ENCODE data around the gene ZFPM1. TPM values are rescaled to one million over a fixed set of nuclear protein-coding genes. Genes with fewer than 3 reads are reported as not detected.

ZFPM1 gene
- total RNA-seq, 1 donor from 2014 or later = 6.8 TPM

DNA sequence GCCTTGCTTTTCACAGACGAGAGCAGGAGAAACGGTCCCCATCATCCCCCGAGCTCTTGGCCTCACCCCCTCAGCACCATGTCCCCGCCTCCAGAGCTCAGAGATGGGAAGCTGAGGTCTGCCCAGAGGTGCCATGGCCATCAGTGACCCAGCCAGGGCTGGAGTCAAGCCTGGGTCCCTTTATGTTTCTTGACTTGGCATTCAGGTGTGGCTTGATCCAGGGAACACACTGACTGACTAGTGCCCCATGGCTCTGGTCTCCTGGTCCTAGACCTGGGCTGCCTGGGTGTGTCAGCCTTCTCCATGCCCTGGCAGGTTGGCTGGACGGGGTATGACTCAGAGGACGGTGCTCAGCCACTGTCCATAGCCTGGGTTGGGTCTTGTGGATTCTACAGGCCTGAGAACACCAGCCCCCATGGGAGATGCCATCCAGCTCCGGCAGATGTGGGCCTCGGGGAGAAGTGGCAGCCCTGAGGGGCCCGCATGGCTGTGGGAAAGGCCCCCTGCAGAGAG, 54.2 kb downstream of the ZFPM1 start:
- Mint-ChIP-seq H3K9me3 (ENCODE audit: unreplicated experiment) (no peaks in the 10 kb centered on the region), H3K36me3 (ENCODE audit: low read depth, unreplicated experiment) (no peaks in the 10 kb centered on the region), H3K4me1 (ENCODE audit: unreplicated experiment) (no peaks in the 10 kb centered on the region), H3K27ac (ENCODE audit: unreplicated experiment) (no peak overlapping the region), H3K4me3 (ENCODE audit: unreplicated experiment) (no peak overlapping the region), H3K27me3 (ENCODE audit: unreplicated experiment) (peaks cover 9% of the 10 kb centered on the region)
- TF ChIP-seq CTCF (IDR thresholded peaks at IDR 0.05; ENCODE audit: unreplicated experiment) = no peak
- no peak for DNase-seq (ENCODE audit: low spot score)

- H3K36me3 Mint-ChIP-seq (ENCODE audit: low read depth, unreplicated experiment) = no peaks in the 10 kb centered on the region
- H3K4me1 Mint-ChIP-seq (ENCODE audit: unreplicated experiment) = no peaks in the 10 kb centered on the region
- TF ChIP-seq CTCF (IDR thresholded peaks at IDR 0.05; ENCODE audit: unreplicated experiment) = no peak
- no peaks in the 10 kb centered on the region for H3K9me3 Mint-ChIP-seq (ENCODE audit: unreplicated experiment)
- H3K4me3 Mint-ChIP-seq (ENCODE audit: unreplicated experiment) = no peak overlapping the region
- no peak for DNase-seq (ENCODE audit: low spot score)
- peaks cover 8% of the 10 kb centered on the region for H3K27me3 Mint-ChIP-seq (ENCODE audit: unreplicated experiment)
- H3K27ac Mint-ChIP-seq (ENCODE audit: unreplicated experiment) = no peak overlapping the region
Measured at GRCh38 chr16:88508376-88508867, 55.3 kb downstream of the ZFPM1 start.

GRCh38 chr16:88508868-88509748, 56.0 kb downstream of the ZFPM1 start:
- no peak for DNase-seq (ENCODE audit: low spot score)
- no peak overlapping the region for H3K4me3 Mint-ChIP-seq (ENCODE audit: unreplicated experiment)

DNA sequence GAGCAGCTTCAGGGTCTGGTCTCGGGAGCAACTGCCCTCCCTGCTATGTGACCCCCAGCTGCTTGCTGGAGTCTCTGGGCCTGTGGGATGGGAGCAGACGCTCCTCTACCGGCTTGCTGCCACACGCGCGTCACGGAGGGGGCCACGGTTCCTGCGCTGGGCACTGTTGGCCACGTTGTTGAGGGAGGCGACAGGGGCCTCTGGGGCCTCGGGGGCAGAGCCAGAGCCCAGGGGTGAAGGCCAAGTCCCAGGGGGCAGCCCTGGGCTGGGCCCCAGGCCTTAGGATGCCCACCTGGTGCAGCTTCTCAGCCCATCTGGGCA, 56.6 kb downstream of the ZFPM1 start:
- no peak for DNase-seq (ENCODE audit: low spot score)
- Mint-ChIP-seq H3K27me3 (ENCODE audit: unreplicated experiment) (peaks cover 8% of the 10 kb centered on the region), H3K9me3 (ENCODE audit: unreplicated experiment) (no peaks in the 10 kb centered on the region), H3K36me3 (ENCODE audit: low read depth, unreplicated experiment) (no peaks in the 10 kb centered on the region), H3K27ac (ENCODE audit: unreplicated experiment) (no peak overlapping the region), H3K4me1 (ENCODE audit: unreplicated experiment) (no peaks in the 10 kb centered on the region), H3K4me3 (ENCODE audit: unreplicated experiment) (no peak overlapping the region)
- no peak for TF ChIP-seq CTCF (IDR thresholded peaks at IDR 0.05; ENCODE audit: unreplicated experiment)

More at GRCh38 chr16:88508868-88509748, 56.0 kb downstream of the ZFPM1 start:
- no peaks in the 10 kb centered on the region for H3K4me1 Mint-ChIP-seq (ENCODE audit: unreplicated experiment)
- peaks cover 7% of the 10 kb centered on the region for H3K27me3 Mint-ChIP-seq (ENCODE audit: unreplicated experiment)
- no peak for TF ChIP-seq CTCF (IDR thresholded peaks at IDR 0.05; ENCODE audit: unreplicated experiment)
- no peaks in the 10 kb centered on the region for H3K9me3 Mint-ChIP-seq (ENCODE audit: unreplicated experiment)
- H3K36me3 Mint-ChIP-seq (ENCODE audit: low read depth, unreplicated experiment) = no peaks in the 10 kb centered on the region
- H3K27ac Mint-ChIP-seq (ENCODE audit: unreplicated experiment) = no peak overlapping the region
